Ovary (tissue), 9 donors: ENCODE measurements around the gene PLEKHG4B. TPM values are rescaled to one million over a fixed set of nuclear protein-coding genes. Genes with fewer than 3 reads are reported as not detected.

Experiments
- DNase-seq, 5 donors: peaks; one replicate each; pipeline ENCODE4 v3.0.0-alpha.2; 2019 to 2020
- H3K27ac ChIP-seq, 2 donors: fragments of 200-600 bp; one replicate each; pipeline versions ENCODE4 v1.5.1 to v1.8.0; 2019 to 2022
- H3K27me3 ChIP-seq: fragments of 200-600 bp; one replicate; pipeline ENCODE4 v1.8.0; 2022
- H3K36me3 ChIP-seq: fragments of 200-600 bp; sonication (generic); one replicate; pipeline ENCODE4 v1.5.1; 2019
- H3K4me1 ChIP-seq: one replicate; pipeline ENCODE4 v1.8.1; 2013; ENCODE audit warnings: mild to moderate bottlenecking, moderate library complexity; ENCODE audit not compliant: insufficient read depth
- H3K4me3 ChIP-seq: fragments of 200-600 bp; sonication (generic); one replicate; pipeline ENCODE4 v1.5.1; 2017
- H3K9me3 ChIP-seq, 2 donors: fragments of 200-600 bp in 1 of 2; sonication (generic) in 1 of 2; one replicate each; pipeline versions ENCODE4 v1.5.1 to v1.8.1; 2013 to 2019; ENCODE audit warnings: mild to moderate bottlenecking in 1 of 2, moderate library complexity in 1 of 2
- CTCF ChIP-seq, 3 donors: fragments of 450-650 bp in 2 of 3; fragments of 200-600 bp in 1 of 3; IDR thresholded peaks; one replicate each; pipeline versions ENCODE4 v1.5.1 to v1.8.0; 2016 to 2022; ENCODE audit warnings: antibody characterized with exemption in 3 of 3, mild to moderate bottlenecking in 1 of 3
- EP300 ChIP-seq: sonication (generic); formaldehyde crosslinking; IDR thresholded peaks from one replicate; pipeline ENCODE4 v1.6.1; 2017; ENCODE audit warnings: antibody characterized with exemption
- POLR2A ChIP-seq: fragments of 450-650 bp; IDR thresholded peaks from one replicate; pipeline ENCODE4 v1.6.1; 2017; ENCODE audit warnings: antibody characterized with exemption, mild to moderate bottlenecking, moderate library complexity
- WGBS, 3 donors: extraction: QIAGEN DNeasy Blood & Tissue Kit in 1 of 3; methylation state at CpG; one replicate each; pipeline versions ENCODE4 v1.1.5 to v1.1.7; 2013 to 2017; 5-methylcytosine and 5-hydroxymethylcytosine counted together
- intact Hi-C, 4 donors: fragments of 100-400 bp; cut with DNase I; formaldehyde crosslinking; loops; one replicate each; pipeline versions ENCODE4 v1.11.0 to v1.15.1; 2022 to 2023
- polyA plus RNA-seq, 2 donors: library from polyadenylated mRNA; stranded (reverse); fragments of 200-250 nt in 1 of 2; fragments of 350-450 nt in 1 of 2; fragmentation: Illumina TruSeq in 1 of 2; extraction: RNeasy Lipid Tissue Mini Kit (QIAGEN cat#74804) in 1 of 2; gene quantifications; one replicate each; pipeline ENCODE4 v1.2.3, GENCODE V29; 2013 to 2014
- total RNA-seq, 7 donors: library from RNA; depleted of rRNA in 2 of 7; stranded (reverse); fragments of >200 nt in 2 of 7; fragmentation: NEBNext Ultra II Directional in 3 of 7; extraction: Animal tissue kit (Norgen Biotek cat#: 25700) in 3 of 7; gene quantifications; one replicate each; pipeline versions ENCODE4 v1.1.0 to v1.2.4, GENCODE V29; 2016 to 2023
- donor health status: DM: no; HTN: no; CAD: no; lungs with moderate emphysema.
- donor health status: DM: no; HTN: no; CAD: no.
- donor health status: Bipolar disorder and iron deficiency.
- donor health status: DM: yes; HTN: yes; CAD: no.
- donor health status: DM: no; HTN: no; CAD: no.
- donor health status: DM: yes; HTN: yes; CAD: no.

PLEKHG4B gene
- total and polyA plus RNA-seq, 9 donors = 0.47 to 4.0 (median 1.8) TPM

- Histone ChIP-seq H3K36me3 (no peaks in the 10 kb centered on the region), H3K27me3 (no peaks in the 10 kb centered on the region), H3K27ac (no peak overlapping the region), H3K4me3 (no peak overlapping the region), H3K4me1 (no peaks in the 10 kb centered on the region), H3K9me3 (no peaks in the 10 kb centered on the region)
- 86 to 94% (median 87%) methylated on average over 8 of the region's 8 CpGs for WGBS, 3 donors
- TF ChIP-seq EP300 (no peak), CTCF (IDR thresholded peaks at IDR 0.05) (no peak), POLR2A (no peak)
- intact Hi-C loops = no loop called here
- no peak for DNase-seq
Measured at GRCh38 chr5:49953-50544, 41.9 kb upstream of the PLEKHG4B start.

DNA sequence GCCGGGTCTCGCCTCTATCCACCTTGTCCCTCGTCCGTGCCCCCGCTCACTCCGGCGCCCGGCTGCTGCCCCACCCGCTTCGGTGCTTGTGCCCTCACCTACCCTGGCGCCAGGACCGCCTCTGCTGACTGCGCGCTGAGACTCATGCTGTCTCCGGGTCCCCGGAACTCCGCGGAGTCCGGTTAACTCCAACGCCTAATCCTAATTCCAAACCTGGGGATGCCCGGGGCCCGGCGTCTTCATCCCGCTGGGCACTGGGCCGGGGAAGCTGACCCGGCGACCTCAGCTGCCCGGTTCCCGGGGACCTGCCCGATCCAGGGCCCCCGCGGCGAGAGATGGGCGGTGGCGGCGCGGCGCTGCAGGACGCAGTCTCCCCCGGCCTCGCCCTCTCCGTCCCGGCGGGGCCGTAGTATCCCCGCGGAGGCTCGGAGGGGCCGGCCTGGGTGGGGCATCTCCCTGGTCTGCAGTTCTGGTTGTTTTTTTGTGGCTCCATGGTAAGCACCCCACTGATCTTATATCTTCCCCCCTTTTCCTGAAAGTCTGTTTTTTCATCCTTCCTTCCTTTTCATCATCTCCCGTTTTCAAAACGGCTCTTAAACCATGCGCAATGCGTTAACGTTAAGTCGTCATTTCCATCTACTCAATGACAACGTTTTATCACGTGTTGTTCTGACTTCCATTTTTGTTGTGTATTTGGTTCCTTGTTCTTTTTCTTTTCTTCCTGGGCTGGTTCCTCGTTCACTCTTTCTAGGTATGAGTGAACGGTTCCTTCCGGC, 41.1 kb upstream of the PLEKHG4B start:
- TF ChIP-seq CTCF (IDR thresholded peaks at IDR 0.05) (no peak), POLR2A (no peak), EP300 (no peak)
- no peaks in the 10 kb centered on the region for H3K9me3 ChIP-seq
- no peak overlapping the region for H3K4me3 ChIP-seq
- no peaks in the 10 kb centered on the region for H3K36me3 ChIP-seq
- DNase-seq = no peak
- no peak overlapping the region for H3K27ac ChIP-seq
- no peaks in the 10 kb centered on the region for H3K4me1 ChIP-seq
- no peaks in the 10 kb centered on the region for H3K27me3 ChIP-seq
- WGBS, 3 donors = 73 to 83% (median 82%) methylated on average over 60 of the region's 60 CpGs
- intact Hi-C loops = no loop called here

GRCh38 chr5:51500-51823, 40.5 kb upstream of the PLEKHG4B start:
- H3K4me3 ChIP-seq = no peak overlapping the region
- intact Hi-C loops = no loop called here
- H3K36me3 ChIP-seq = no peaks in the 10 kb centered on the region
- no peaks in the 10 kb centered on the region for H3K9me3 ChIP-seq
- WGBS, 3 donors = 76 to 88% (median 83%) methylated on average over 24 of the region's 24 CpGs
- H3K27ac ChIP-seq = no peak overlapping the region
- DNase-seq = no peak
- no peak for TF ChIP-seq POLR2A
- no peak for TF ChIP-seq EP300
- no peak for TF ChIP-seq CTCF (IDR thresholded peaks at IDR 0.05)
- no peaks in the 10 kb centered on the region for H3K27me3 ChIP-seq
- no peaks in the 10 kb centered on the region for H3K4me1 ChIP-seq

DNA sequence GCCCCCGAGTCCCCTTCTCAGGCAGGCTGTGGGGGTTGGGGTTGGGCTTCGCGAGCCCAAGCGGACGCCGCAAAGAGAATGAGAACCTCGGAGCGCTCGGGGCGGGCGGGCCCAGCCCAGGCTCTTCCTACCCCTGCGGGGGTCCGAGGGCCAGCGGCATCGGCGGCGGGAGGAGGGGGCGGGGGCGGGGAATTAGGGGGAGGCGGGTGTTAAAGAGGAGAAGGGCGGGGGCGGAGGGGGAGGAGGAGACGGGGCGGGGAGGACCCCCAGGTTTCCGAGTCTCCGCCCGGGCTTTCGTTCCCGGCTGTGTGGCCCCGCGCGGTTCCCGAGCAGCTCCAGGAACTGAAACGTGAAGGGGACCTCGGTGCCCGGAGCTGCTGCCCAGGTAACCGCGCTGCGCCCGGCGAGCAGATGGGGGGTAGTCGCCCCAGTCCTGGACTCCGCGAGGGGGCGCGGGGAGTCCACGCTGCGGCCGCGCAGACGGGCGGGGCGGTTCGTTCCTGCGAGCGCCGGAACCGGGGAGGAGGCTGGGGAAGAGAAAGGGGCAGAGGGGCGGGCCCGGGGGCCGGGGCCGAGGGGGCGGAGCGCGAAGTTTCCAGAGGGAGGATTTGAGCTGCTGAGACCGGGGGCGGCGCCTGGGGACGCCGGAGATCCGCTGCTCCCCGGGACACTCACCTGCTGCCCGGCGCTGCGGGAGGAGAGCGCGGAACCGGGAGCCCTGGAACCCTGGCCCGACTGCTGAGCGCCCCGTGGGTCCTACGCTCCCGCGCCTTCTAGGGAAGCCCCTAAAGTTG, 38.4 kb upstream of the PLEKHG4B start:
- DNase-seq = peak; percentile 49 to 65 (median 53)
- no peaks in the 10 kb centered on the region for H3K36me3 ChIP-seq
- H3K27me3 ChIP-seq = no peaks in the 10 kb centered on the region
- peak overlapping the region; percentile 21 for H3K4me3 ChIP-seq
- no peaks in the 10 kb centered on the region for H3K4me1 ChIP-seq
- intact Hi-C loops = no loop called here
- H3K27ac ChIP-seq = no peak overlapping the region
- no peaks in the 10 kb centered on the region for H3K9me3 ChIP-seq
- no peak for TF ChIP-seq POLR2A
- TF ChIP-seq CTCF (IDR thresholded peaks at IDR 0.05) = peak in 1 of 3 donors; percentile 26
- WGBS, 3 donors = 0% methylated on average over 34 to 79 of the region's 84 CpGs
